ENCODE measurements around the gene PLPPR3. TPM values are rescaled to one million over a fixed set of nuclear protein-coding genes. Genes with fewer than 3 reads are reported as not detected.
A peak's percentile ranks its signal among the peaks of the same experiment; 100 is the strongest.

Gene PLPPR3
- total and polyA plus RNA-seq, 9 of the 15 experiments (the other 6 are each of a cell fraction or from before 2014, with no cell fraction given), result 0.01 to 48.2 (median 8.6) TPM

DNA sequence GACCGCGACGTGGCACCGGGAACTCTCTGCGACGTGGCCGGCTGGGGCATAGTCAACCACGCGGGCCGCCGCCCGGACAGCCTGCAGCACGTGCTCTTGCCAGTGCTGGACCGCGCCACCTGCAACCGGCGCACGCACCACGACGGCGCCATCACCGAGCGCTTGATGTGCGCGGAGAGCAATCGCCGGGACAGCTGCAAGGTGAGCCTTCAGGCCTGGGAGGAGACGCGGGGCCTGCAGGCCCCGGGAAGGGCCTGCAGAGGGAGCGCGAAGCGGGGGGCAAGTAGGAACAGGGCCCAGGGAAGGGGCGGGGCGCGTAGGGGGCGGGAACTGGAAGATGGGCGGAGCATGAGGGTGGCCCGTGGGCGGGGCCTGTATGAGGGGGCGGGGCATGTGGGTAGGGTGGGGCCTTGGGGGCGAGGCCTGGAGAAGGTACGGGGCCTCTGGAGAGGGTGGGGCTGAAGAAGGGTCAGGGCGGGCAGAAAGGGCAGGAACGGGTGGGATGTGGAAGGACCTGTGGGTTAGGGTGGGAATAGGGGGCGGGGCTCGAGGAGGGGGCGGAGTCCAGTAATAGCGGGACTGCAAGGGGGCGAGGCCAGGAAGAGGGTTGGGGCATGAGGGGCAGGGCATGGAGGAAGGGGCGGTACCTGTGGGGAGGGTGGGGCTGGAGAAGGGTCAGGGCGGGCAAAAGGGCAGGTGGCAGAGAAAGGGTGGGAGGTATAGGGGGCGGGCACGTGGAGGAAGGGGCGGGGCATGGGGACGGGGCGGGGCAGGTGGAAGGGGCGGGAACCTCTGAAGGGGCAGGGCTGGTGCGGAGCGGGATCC, 40.2 kb upstream of the PLPPR3 start (continued):
- TF ChIP-seq FOXA3 (CRISPR knock-in tag; conservative IDR thresholded peaks at IDR 0.05 in 1 of 2, IDR thresholded peaks at IDR 0.05 in 1 of 2) (0 out of 4 replicates have a peak, but pooled peaks of 1 of the 2 experiments have one; percentile 41), U2AF1 (optimal IDR thresholded peaks at IDR 0.05; ENCODE audit: low read depth, low read length) (peak; percentile 56), RCOR1 (IDR thresholded peaks at IDR 0.05; ENCODE audit: borderline replicate concordance in 1 of 2, low read depth in 2 of 2, low read length in 2 of 2) (peak in 1 of 2 experiments; percentile 84; a peak in 2 of 4 replicates), CBX1 (IDR thresholded peaks at IDR 0.05; ENCODE audit: low read depth) (peak; percentile 66; the same call in 1 of the 2 replicates), TEAD4 (IDR thresholded peaks at IDR 0.05; ENCODE audit: low read length) (0 out of 2 replicates have a peak, but pooled peaks have one; percentile 12), TEAD4 (CRISPR knock-in tag; IDR thresholded peaks at IDR 0.05; ENCODE audit: borderline replicate concordance) (no peak), POLR2AphosphoS5 (IDR thresholded peaks at IDR 0.05; ENCODE audit: control insufficient read depth, insufficient read depth, low read depth, low read length) (peak; percentile 34; the same call in 1 of the 2 replicates), SMAD4 (CRISPR knock-in tag; conservative IDR thresholded peaks at IDR 0.05) (peak; percentile 75; the same call in 1 of the 2 replicates), FUS (optimal IDR thresholded peaks at IDR 0.05; ENCODE audit: low read depth, low read length) (peak; percentile 67), TAF1 (IDR thresholded peaks at IDR 0.05; ENCODE audit: control insufficient read depth, extremely low read depth, insufficient read depth, low read length, severe bottlenecking) (peak; percentile 31), RAD21 (CRISPR knock-in tag; conservative IDR thresholded peaks at IDR 0.05 in 1 of 2, IDR thresholded peaks at IDR 0.05 in 1 of 2) (peak; percentile 29 to 62; a peak in 3 of 4 replicates), POU5F1 (IDR thresholded peaks at IDR 0.05; ENCODE audit: borderline replicate concordance, low read depth, low read length, partially characterized antibody) (no peak), SUPT5H (IDR thresholded peaks at IDR 0.05) (peak; percentile 46), TCF7 (IDR thresholded peaks at IDR 0.05; ENCODE audit: borderline replicate concordance) (no peak)
- TF ChIP-seq, protein P1, sequence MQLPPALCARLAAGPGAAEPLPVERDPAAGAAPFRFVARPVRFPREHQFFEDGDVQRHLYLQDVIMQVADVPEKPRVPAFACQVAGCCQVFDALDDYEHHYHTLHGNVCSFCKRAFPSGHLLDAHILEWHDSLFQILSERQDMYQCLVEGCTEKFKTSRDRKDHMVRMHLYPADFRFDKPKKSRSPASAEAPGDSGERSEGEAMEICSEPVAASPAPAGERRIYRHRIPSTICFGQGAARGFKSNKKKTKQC (CRISPR knock-in tag; IDR thresholded peaks at IDR 0.05), result peak; percentile 34; the same call in 1 of the 2 replicates
- TF ChIP-seq, protein P2, sequence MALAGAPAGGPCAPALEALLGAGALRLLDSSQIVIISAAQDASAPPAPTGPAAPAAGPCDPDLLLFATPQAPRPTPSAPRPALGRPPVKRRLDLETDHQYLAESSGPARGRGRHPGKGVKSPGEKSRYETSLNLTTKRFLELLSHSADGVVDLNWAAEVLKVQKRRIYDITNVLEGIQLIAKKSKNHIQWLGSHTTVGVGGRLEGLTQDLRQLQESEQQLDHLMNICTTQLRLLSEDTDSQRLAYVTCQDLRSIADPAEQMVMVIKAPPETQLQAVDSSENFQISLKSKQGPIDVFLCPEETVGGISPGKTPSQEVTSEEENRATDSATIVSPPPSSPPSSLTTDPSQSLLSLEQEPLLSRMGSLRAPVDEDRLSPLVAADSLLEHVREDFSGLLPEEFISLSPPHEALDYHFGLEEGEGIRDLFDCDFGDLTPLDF (CRISPR knock-in tag; IDR thresholded peaks at IDR 0.05), result peak; percentile 32; the same call in 1 of the 2 replicates
- TF ChIP-seq, protein P3, sequence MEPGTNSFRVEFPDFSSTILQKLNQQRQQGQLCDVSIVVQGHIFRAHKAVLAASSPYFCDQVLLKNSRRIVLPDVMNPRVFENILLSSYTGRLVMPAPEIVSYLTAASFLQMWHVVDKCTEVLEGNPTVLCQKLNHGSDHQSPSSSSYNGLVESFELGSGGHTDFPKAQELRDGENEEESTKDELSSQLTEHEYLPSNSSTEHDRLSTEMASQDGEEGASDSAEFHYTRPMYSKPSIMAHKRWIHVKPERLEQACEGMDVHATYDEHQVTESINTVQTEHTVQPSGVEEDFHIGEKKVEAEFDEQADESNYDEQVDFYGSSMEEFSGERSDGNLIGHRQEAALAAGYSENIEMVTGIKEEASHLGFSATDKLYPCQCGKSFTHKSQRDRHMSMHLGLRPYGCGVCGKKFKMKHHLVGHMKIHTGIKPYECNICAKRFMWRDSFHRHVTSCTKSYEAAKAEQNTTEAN (CRISPR knock-in tag; IDR thresholded peaks at IDR 0.05), result no peak
- TF ChIP-seq, protein P4, sequence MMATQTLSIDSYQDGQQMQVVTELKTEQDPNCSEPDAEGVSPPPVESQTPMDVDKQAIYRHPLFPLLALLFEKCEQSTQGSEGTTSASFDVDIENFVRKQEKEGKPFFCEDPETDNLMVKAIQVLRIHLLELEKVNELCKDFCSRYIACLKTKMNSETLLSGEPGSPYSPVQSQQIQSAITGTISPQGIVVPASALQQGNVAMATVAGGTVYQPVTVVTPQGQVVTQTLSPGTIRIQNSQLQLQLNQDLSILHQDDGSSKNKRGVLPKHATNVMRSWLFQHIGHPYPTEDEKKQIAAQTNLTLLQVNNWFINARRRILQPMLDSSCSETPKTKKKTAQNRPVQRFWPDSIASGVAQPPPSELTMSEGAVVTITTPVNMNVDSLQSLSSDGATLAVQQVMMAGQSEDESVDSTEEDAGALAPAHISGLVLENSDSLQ (IDR thresholded peaks at IDR 0.05), result peak; percentile 32
- TF ChIP-seq, protein P5, sequence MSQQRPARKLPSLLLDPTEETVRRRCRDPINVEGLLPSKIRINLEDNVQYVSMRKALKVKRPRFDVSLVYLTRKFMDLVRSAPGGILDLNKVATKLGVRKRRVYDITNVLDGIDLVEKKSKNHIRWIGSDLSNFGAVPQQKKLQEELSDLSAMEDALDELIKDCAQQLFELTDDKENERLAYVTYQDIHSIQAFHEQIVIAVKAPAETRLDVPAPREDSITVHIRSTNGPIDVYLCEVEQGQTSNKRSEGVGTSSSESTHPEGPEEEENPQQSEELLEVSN (IDR thresholded peaks at IDR 0.05; ENCODE audit: borderline replicate concordance in 1 of 2, extremely low read depth in 1 of 2, insufficient read depth in 1 of 2, insufficient read length in 1 of 2, low read depth in 1 of 2, low read length in 1 of 2, poor library complexity in 1 of 2, severe bottlenecking in 1 of 2), result peak; percentile 91 to 94

All from K562 (cell line).